Measurements from ENCODE around the gene POU2F1.

Gene POU2F1

DNA sequence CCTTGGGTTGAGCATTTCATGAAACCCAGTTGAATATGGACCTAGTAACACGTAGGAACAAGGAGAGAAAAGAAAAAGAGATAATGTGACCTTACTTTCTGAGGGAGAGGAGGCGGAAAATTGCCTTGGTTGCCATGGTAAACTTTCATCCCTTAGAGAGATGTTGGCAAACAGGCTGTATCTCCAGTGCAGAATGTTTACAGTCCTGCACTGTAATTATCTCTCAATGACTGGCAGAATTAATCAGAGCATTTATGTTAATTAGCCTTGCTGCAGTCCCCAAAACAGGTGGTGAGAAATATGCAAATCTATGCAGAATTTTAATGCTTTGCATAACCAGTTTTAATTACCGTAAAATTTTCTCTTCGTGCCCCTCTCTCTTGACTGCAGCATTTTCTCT lies 150.3 kb downstream of the POU2F1 start:
- no peak for DNase-seq

DNA sequence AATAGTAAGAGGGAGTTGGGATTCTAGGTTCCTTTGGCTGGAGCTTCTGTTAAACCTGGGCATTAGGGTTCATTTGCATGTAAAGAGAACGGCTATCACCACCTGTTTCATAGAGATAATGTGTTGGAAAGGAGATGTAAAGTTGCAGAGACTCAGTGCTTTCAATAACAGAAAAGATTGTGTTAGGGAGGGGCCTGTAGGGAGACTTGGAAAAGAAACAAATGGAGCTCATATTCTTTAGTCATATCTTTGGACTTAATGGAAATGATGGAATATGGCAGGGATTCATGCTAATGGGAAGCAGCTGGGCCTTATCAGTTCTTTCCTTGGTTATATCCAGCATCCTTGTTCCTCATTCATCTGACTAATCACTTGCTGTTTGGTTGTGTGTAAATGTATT lies 152.7 kb downstream of the POU2F1 start:
- DNase-seq, result no peak

DNA sequence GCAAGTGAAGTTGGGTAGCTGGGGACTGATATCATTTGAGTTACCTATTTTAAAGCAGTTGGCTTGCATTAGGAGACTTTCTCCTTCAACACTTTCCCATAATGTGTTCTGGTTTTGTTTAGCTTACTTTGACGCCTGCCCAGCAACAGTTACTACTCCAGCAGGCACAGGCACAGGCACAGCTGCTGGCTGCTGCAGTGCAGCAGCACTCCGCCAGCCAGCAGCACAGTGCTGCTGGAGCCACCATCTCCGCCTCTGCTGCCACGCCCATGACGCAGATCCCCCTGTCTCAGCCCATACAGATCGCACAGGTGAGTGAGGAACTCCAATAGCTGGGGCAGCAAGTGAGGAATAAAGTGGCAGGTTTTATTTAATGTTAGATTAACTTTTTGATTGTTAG lies 153.3 kb downstream of the POU2F1 start:
- DNase-seq, result no peak

DNA sequence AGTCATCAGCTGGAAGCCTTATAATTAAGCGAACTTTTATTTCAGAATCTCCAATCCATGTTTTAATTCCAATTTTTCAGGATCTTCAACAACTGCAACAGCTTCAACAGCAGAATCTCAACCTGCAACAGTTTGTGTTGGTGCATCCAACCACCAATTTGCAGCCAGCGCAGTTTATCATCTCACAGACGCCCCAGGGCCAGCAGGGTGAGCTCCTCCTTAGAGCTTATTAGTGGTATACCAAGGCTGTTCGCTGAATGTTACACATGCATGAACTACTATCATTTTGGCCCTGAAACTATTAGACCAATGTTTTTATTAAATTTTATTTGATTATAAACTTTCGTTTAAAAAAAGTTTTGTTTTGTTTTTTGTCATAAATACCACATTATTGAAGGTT lies 155.3 kb downstream of the POU2F1 start:
- no peak for DNase-seq

DNA sequence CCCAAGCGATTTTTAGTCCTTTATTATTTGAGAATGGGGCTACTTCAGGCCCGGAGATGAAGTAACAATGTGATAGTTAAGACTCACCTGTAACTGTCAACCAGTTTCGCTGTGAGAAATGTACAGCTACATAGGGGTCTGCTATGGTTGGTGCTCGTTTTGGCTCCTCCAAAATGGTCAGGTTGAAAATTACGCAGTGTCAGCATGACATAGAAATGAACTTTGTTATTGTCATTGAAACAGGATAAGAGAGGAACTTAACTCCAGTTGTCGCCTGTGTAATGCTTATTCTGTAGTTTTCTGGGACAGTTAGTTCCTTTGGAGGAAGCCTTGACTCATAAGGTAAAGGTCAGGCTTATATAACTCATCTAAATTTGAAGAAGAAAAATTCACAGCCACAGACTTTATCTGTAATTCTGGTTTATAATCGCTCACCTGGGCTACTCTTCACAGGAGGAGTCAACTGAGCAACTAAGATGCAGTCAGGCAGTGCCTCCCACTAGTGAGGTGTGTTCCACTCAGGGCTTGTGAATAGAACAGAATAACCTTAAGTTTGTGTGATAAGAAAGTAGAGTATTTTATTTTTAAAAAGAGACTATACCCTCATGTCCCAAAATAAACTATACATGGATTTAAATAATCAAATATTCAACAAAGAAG lies 166.7 kb downstream of the POU2F1 start:
- DNase-seq, result no peak

DNA sequence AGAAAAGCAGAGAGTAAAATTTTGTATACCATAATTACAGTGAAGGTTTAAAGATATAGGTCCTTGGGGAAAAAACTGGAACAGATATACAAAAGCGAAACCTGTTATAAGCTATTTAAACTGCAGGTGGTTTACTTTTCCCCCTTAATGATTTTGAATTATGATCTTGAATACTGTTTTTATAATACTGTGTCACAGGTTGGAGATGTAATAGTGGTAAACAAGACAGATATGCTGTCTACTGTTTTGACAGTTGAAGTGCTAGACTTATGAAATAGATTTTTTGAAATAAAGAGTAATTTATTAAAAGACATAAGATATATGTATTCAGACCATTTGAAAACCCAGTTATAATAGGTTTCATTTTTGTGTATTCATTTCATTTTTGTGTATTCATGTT lies 168.3 kb downstream of the POU2F1 start:
- no peak for DNase-seq

DNA sequence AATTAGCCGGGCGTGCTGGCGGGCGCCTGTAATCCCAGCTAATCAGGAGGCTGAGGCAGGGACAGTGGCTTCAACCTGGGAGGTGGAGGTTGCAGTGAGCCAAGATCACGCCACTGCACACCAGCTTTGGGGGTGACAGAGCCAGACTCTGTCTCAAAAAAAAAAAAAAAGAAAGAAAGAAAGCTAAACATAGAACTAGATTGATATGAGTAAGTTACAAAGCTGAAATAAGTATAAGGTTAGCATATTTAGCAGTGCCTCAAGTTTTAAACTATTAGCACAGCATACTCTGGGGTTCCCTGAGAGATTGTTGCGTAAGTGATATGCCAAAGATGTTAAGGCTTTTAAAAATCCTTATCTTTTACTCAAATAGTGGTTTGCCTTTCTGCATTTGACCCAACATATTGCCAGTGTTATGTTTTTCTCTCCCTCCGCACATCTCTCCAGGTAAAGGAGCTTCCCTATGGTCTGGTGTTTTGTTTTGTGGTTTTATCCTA lies 171.6 kb downstream of the POU2F1 start:
- DNase-seq, result no peak

DNA sequence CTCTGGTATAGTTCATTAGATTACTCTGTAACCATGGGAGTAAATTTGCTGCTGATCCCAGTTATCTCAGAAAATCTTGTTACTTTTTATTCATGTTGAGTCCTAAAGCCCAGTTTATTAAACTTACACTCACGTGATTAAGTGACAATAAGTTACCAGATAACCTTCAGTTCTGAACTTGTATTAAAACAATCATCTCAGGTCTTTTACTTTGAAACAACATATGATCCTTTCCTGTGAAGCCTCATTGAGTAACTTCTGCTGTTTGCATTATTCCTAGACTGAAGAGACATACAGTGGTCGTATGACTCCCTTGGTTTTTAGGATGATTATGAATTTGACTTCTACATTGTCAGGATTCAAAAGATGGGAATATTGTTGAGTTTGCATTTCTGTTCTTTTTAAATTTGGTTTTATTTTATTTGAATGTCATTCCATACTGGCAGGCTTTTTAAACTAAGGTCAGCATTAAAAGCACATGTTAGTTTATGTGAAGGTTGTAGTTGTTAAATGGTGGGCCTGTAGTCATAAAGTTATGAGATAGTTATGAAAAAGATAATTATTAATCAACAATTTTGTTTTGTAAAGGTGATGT lies 179.8 kb downstream of the POU2F1 start:
- DNase-seq, result no peak

DNA sequence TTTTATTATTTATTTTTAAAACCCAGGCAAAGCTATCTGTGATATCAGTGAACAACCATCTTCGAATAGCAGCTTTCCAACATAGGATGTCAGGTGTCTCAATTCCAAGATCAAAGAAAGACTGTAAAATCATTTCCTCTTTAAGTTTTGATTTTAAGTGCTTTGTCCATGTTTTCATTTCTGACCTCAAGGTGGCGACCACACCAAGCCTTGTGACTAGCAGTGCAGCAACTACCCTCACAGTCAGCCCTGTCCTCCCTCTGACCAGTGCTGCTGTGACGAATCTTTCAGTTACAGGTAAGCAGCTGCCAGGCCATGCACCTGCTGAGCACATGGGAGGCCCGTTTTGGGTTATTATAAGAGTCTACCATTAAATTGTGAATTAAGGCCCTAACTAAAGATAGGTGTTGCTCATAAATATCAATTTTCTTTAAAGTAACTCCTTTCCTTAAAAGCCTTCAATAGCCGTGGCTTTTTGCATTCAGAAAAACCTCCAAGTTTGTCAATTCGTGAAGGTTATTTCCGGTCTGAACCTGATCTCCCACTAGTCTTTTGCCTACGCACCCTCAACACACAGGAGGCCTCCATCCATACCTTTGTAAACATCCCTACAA lies 180.7 kb downstream of the POU2F1 start:
- no peak for DNase-seq

DNA sequence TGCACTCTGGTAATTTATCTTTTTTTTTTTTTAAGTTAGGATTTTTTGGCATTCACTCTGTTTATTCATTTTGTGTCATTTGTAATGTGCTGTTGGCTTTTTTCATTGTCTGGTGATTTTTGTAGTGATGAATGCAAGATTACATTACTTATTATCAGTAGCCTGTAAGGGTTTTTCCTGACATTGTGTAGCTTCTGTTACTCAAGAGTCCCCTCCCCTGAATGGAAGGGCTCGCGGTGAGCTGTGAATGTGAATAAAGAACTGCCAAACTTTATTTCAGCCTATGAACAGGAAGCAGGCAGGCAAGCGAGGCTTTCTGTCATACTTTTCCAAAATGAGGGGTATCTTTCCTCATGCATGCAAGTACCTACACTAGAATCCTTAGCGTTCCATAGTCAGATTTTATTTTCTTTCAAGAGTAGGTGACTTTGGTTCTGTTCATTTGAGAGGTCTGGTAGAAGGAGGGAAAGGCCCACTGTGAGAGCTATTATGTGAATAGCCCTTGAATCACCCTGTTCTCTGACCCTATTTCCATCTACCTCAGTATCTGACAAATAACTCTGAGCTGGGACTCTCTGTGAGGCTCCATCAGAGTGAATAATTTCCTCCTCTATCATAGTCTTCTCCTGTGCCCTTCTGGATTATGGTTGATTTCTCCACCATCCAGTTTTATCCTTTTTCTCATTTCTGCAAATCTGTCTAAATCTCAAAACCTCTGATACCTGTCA lies 183.6 kb downstream of the POU2F1 start:
- DNase-seq, result no peak

DNA sequence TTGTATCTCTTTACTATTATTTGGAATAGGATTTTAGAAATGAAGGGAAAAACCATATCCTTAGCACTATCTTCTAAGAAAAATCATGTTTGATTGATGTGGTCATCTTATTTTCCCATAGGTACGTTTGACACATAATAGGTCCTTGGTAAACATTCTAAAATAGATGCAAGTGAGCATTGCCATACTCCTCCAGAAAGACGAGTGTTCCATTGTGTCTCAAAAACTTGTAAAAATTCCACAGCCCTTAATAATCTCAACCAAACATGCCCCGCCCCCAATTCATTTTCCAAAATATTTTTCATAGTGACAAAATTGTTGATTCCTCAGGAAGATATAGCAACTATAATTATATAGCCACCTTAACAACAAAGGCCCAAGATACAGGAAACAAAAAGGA lies 184.2 kb downstream of the POU2F1 start:
- DNase-seq, result no peak

DNA sequence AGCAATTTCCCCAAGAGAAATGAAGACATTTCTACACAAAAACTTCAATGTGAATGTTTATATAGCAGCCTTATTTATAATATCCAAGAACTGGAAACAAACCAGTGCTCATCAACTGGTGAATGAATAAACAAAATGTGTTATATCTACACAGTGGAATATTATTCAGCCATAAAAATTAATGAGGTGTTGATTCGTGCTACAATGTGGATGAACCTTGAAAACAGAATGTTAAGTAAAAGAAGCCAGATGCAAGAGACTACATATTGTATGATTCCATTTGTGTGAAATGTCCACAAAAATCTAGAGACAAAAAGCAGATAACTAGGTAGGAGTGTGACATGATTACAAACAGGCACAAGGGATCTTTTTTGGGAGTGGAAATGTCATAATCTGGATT lies 187.7 kb downstream of the POU2F1 start:
- no peak for DNase-seq

DNA sequence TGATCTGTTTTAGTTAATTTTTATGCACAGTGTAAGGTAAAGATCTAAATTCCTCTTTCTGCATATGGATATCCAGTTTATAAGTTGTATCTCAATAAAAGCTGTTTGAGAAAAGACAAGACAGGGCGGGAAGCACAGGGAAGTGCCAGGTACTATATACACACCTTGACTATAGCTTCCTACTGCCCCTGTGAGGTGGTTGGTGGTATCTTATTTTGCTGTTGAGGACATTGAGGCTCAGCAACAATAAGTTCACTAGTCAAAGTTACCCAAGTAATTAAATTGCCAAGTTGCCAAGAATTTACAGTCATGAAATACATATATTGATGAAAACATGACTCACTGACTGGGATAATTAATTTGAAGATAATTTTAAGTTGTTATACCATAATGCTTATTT lies 188.5 kb downstream of the POU2F1 start:
- DNase-seq, result no peak

DNA sequence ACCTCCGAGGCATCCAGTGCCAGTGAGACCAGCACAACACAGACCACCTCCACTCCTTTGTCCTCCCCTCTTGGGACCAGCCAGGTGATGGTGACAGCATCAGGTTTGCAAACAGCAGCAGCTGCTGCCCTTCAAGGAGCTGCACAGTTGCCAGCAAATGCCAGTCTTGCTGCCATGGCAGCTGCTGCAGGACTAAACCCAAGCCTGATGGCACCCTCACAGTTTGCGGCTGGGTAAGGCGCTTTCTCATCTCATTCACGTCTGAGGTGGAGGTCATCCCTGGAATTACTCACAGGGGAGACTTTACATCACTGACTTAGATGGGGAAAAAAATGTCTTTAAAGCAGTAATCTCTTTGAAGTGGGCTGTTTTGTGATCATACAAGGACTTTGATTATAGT lies 191.4 kb downstream of the POU2F1 start:
- DNase-seq, result no peak

DNA sequence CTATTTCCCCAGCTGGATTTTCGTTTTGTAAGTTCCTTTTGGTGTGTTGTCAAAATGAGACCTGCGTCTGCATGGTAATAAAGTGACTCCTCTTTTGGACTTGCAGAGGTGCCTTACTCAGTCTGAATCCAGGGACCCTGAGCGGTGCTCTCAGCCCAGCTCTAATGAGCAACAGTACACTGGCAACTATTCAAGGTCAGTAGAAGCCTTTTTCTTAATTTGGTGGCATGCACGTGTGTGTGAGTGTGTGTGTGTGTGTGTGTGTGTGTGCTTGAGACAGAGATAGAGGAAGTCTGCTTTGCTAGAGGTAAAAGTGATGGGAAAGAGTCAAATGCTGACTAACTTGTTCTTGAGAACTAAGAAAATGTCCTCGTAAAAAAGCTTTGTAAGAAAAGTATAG lies 192.2 kb downstream of the POU2F1 start:
- DNase-seq, result no peak

DNA sequence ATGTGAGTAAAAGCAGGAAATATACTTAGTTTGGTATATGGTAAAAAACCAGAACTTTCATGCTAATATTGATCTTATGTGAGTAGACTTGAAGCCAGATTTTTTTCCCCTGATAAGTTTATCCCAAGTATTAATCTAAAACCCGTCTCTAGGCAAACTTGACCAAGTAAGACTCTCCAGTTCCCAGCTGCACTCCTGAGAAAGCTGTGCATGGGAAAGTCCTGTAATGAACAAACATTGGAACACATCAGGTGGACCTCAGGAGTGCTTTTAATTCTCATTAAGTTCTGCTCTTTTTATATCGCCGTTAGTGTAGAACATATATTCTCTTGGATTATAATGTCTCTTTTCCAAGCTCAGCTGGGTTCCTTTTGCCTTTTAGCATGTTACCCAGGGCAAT lies 192.6 kb downstream of the POU2F1 start:
- no peak for DNase-seq

DNA sequence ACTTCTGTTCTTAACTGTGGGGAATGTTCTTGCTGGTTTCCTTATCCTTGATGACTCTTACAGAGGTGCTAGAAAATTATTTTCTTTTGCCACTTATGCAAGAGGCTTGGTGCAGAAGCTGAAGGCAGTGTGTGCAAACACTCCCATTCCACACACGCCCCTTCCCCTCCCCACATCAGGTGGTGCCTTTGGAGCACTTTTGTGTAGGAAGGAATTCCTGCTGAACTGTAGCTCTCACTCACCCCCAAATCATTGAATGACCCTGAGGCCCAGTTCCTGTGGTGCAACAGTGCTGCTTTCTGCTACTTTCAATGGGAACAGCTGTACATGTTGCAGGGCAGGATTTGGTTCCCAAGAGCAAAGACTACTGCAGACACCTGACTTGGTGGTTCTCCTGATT lies 195.8 kb downstream of the POU2F1 start:
- DNase-seq, result no peak

DNA sequence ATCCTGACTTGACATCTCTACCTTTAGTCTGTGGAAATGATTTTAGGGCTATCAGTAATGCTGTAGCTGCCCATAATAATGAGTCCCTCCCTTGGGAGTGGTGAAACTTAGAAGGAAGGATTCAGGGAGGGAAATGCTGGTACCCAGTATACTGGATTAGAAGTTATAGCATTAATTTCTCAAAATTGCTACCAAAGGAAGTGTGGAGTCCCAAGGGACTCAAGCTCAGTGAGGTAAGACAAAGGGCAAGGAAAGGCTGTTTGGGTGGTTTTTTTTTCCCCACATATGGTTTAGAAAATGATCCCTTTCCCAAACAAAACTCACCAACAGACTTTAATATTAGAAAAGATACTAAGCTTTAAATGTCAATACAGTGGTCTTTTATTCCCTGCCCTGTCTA lies 197.7 kb downstream of the POU2F1 start:
- no peak for DNase-seq

DNA sequence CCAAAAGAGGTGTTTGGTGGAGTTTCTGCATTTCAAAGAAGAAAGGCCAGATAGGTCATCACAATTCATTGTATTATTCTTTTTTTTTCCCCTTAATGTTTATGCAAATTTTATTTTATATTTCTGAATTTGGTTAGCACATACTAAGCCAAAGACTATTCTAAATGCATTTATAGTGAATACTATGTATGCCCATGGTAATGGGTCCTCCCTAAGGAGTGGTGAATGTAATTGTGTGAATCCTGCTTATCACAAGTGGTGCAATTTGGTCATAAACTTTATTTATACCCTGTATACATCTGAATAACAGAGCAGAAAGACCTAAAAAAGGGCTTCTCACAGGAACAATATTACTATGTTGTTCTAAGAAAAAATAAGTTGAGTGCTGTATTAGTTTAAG lies 198.6 kb downstream of the POU2F1 start:
- no peak for DNase-seq

DNA sequence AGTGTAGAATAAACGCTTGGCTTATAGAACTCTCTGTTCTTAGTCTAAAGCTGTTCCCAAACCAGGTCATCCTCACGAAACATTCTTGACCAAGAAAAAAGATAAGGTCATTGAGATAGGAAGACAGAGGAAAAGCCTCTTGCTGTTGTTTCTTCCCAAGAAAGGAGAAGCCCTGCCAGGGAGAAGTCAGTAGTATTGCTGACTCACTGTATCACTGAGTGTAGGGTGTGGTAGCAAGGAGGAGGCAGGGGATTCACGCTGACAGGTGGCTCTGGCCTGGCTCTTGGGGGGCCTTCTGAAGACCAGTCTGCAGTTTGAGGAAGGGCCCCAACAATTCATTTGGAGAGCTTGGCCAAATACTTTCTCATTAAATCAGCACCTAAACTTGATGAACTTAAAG lies 199.8 kb downstream of the POU2F1 start:
- DNase-seq, result no peak

DNA sequence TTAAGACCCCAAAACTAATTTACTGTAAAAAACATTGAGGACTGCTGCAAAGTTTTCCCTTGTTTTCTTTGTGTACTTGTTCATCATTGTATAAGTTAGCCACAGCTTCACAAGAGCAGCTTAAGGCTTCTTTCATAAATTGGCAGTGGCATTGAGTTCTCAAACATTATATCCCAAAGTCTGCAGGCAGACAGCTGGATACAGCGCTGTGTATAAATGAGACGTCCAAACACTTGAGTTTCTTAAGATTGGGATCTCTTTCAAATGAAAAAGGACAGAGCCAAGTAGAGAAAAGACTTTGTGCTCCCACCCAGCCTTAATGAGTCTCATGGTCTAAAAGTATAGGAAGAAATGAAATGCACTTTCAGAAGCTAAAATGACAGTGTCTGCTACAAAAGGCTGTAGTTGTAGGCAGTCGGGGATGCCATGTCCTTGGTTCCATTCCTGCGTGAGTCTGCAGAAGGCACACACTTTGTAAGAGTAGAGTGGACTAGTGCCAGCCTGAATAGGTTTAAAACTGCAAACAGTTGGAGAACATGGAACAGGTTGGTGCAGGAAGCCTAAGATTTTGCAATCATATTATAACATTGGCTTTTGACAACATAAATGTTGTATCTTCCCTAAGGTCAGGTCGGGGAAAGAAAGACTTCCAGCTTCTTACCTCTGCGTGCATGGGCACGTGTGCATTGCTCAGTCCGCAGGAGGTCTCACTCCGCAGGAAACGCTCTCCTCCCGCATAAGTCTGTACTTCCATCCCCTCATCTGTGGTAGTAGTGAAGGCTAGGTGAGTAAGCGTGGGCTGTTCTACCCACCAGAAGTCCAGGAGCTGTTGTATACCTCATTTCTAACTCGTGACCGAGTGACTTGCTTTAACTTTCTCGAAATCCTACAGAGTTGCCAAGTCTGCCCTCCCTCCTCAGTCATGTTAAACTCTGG lies 203.3 kb downstream of the POU2F1 start:
- no peak for DNase-seq

DNA sequence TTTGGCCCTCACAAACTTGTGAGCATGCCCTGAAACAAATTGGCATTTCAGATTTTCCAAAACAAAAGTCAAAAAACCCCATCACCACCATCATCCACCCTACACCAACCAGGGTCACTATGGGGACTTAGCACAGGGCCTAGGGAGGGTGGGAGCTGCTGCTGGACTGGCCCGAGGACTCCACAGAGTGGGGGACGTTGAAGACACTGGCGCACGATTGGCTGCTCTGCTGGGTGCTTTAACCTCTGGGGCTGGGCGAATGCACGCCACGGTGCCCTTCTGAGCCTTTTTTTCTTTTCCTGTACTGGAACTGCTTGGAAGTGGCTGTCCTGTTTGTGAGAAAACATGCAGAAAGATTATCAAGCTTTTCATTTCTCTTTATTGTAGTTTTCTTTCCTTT lies 204.8 kb downstream of the POU2F1 start:
- no peak for DNase-seq

DNA sequence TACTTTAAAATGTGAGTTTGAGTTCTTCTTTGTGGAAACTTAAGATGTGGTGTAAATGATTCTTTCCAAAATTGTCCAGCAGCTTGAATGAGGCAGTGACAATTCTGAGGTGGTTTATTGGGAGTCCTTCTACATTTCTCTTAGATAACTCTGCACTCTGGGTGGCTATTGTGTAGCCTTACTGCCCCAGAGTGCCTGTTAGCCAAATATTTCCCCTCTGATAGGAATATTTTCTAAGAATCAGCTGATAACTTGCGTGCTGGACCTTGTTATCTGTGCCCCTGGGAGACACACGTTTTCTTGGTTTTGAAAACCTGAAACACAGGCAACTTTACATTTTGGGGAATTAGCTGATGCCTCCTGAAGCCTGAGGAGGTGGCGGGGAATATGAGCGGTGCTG lies 206.0 kb downstream of the POU2F1 start:
- DNase-seq, result no peak
